GM19468 (cell line): Measurements from ENCODE around the gene FOXJ1.

ENCODE experiments used
- ATAC-seq: cut with Tn5 transposase; IDR thresholded peaks from one replicate; pipeline ENCODE4 v1.9.1; 2021; ENCODE audit warnings: mild to moderate bottlenecking, moderate library complexity, moderate number of reproducible peaks; ENCODE audit not compliant: unreplicated experiment; ENCODE audit errors: extremely low read depth

Gene FOXJ1

GRCh38 chr17:76145231-76146052 lies 4.4 kb upstream of the FOXJ1 start:
- no peak for ATAC-seq

GRCh38 chr17:76142585-76143041 lies 1.6 kb upstream of the FOXJ1 start:
- no peak for ATAC-seq

- no peak for ATAC-seq
Observed at GRCh38 chr17:76142039-76142584, 1.1 kb upstream of the FOXJ1 start.

GRCh38 chr17:76140661-76141211 lies 309 bp downstream of the FOXJ1 start:
- ATAC-seq, result no peak

- no peak for ATAC-seq
Observed at GRCh38 chr17:76139801-76140660, 1.0 kb downstream of the FOXJ1 start.

GRCh38 chr17:76138896-76139752 lies 1.9 kb downstream of the FOXJ1 start:
- no peak for ATAC-seq

GRCh38 chr17:76138234-76138895 lies 2.7 kb downstream of the FOXJ1 start:
- ATAC-seq, result no peak

GRCh38 chr17:76137351-76138233 lies 3.5 kb downstream of the FOXJ1 start:
- ATAC-seq, result no peak

- ATAC-seq, result no peak
Observed at GRCh38 chr17:76137001-76137350, 4.1 kb downstream of the FOXJ1 start.

- ATAC-seq, result no peak
Observed at GRCh38 chr17:76136276-76137000, 4.6 kb downstream of the FOXJ1 start.

GRCh38 chr17:76135810-76136188 lies 5.2 kb downstream of the FOXJ1 start:
- no peak for ATAC-seq

GRCh38 chr17:76134911-76135809 lies 5.9 kb downstream of the FOXJ1 start:
- ATAC-seq, result no peak

GRCh38 chr17:76132574-76133338 lies 8.3 kb downstream of the FOXJ1 start:
- ATAC-seq, result no peak

- no peak for ATAC-seq
Observed at GRCh38 chr17:76131692-76132573, 9.1 kb downstream of the FOXJ1 start.

- no peak for ATAC-seq
Observed at GRCh38 chr17:76131051-76131691, 9.9 kb downstream of the FOXJ1 start.
